Activated CD4-positive, CD25-positive, alpha-beta regulatory T cell (primary cell): ENCODE results near the gene TCERG1.

Experiments used
- DNase-seq, 4 experiments: peaks; one replicate each; lab custom pipeline; 2025; lab: John Stamatoyannopoulos, UW

Gene TCERG1

DNA sequence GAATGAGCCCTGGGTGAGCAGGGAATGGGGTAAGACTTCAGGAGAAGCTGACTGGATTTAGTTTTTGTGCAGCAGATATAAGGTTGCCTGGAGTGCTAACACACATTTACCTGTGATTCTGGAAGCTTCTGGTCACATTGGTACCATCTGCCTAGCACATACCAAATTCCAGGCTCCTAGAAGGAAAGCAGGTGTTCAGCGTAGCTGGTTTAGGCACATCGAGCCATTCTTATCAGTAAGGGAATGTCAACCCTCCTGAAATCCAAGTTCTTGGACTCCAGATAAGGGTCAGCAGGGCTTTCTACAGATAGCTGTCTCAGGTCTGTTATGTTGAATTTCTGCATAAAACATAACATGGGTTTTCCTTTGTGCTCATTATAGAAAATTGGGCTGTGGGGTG, 10.3 kb downstream of the TCERG1 start:
- DNase-seq, result no peak

DNA sequence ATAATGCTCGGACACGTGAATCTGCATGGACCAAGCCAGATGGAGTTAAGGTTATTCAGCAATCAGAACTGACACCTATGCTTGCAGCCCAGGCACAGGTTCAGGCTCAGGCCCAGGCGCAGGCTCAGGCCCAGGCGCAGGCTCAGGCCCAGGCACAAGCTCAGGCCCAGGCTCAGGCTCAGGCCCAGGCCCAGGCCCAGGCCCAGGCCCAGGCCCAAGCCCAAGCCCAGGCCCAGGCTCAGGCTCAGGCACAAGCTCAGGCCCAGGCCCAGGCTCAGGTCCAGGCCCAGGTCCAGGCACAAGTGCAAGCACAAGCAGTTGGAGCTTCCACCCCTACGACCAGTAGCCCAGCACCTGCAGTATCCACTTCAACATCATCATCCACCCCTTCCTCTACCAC, 11.8 kb downstream of the TCERG1 start:
- DNase-seq, result no peak

DNA sequence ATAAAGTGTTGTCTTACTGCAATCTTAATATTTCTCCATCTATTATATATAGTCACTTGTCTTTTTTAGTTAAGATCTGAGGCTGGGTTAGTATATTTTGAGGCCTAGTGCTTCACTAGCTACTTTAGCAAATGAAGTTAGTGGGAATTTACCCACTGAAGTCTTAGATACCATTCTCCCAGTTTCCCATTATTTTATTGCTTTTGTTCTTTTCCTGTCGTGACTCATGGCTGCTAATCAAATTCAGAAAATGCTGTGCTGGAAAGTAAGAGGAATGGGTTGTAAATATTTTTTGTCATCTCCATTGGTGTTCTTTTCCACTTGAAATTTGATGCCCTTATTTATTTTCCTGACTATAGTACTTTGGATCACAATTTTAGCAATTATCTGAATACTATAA, 14.2 kb downstream of the TCERG1 start:
- DNase-seq, result no peak

DNA sequence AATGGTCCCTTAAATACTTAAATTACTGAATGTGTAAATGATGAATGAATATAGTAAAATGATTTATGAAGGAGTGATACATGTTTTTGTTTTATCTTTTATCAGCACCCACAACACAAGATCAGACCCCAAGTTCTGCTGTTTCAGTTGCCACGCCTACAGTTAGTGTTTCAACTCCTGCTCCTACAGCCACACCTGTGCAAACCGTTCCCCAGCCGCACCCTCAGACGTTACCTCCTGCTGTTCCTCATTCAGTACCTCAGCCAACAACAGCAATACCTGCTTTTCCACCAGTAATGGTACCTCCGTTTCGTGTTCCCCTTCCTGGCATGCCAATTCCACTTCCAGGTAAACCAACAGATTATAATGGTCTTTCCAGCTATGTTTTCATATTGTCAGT, 16.3 kb downstream of the TCERG1 start:
- DNase-seq, result no peak

DNA sequence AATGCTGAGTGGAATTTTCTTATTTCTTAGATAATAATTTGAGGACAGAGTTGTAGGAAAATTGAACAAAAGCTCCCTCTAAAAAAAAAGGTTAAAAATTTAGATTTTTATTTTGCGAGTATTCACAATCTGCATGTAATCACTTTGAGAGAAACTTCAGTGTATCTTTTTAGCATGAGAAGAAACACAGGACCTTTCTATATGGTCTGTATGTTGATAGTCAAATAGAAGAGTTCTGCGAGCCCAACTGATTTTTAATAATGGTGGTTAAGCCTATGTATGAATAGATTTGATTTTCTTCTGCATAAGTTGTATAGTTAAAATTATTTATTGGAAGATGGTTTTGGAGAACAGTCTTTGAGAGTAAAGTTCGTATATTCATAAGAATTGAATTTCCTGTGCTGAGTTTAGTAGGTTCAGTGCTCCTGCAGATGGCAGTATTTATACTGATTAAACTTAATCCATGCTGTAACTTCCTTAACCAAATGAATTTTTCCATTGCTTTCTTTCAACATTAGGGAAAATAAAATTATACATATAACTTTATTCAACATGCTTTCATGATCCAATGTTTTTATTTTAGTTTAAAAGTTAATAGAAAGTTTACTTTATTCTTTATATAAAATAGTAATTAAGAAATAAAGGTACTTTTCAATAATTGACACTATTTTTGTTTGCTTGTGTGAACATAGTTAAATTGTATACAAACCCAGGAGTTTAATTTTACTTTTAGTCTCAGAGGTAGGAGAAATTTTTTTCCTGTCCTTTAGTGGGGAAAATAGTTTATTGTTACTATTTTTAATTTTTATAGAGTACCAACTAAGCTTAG, 19.6 kb downstream of the TCERG1 start:
- DNase-seq, result no peak

DNA sequence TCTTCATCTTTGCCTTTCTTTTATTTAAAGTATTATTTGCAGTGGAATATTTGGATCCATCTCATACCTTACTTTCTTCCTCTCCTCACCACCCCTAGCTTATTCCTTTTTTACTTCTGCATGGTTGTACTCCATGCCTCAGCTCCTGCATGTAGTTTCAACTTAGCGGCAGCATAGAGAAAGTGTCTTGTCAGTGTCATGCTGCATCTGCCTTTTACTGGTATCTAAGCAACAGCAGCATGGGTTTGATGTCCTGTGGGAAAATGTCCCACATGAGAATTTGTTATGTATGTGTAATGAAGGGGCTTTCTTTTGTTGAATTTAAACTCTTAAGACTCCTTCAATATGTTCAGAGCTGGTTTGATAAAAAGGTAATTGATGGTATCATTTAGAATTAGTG, 20.6 kb downstream of the TCERG1 start:
- no peak for DNase-seq

DNA sequence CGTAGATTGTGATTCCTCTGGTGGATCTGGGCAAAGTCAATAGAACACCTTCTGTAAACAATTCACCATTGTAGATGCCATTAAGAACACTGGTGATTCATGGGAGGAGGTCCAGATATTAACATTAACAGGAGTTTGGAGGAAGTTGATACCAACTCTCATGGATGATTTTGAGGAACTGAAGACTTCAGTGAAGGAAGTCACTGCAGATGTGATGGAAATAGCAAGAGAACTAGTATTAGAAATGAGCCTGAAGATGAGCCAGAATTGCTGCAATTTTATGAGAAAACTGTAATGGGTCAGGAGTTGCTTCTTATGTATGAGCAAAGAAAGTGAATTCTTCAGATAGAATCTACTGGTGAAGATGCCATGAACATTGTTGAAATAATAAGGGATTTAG, 26.9 kb downstream of the TCERG1 start:
- no peak for DNase-seq

DNA sequence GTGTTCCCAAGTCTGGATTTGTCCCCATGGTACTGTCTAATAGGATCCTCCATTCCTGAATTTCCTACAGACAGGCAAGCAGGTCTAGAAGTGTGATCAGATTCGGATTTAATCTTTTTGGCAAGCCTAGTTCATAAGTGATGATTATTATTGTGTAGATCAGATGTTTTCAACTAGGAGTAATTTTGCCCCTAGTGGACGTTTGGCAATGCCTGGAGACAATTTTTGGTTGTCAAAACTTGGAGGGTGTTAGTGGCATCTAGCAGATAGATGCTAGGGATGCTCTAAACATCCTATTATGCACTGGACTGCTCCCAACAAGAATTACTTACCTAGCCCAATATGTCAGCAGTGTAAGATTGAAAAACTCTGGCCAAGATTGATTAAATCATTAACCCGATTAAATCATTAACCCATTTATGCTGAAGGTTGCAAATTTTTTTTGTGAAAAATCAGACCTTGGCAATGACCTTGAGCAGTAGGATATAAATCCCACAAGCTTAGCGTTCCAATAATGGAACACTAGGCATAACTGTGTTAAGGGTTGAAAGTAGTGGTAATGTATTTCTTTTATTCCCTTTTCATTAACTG, 28.2 kb downstream of the TCERG1 start:
- DNase-seq, result no peak

DNA sequence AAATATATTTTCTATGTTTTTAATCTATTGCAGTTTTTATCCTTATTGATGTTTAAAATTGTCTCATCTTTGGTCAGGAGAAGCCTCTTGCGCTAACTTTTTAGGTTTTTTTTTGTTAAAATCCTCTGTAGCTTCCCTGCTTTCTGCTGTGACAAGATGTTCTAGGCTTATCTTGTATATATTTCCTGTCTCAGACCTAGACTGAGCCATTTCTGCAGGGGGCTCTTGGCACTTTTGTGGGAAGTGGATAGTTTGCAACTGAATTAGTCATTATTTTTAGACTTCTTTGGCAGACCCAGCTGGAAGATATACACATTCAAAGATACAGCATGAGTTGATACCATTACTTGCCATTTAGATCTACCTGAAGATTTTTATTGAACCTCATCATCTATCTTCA, 28.8 kb downstream of the TCERG1 start:
- DNase-seq, result no peak

DNA sequence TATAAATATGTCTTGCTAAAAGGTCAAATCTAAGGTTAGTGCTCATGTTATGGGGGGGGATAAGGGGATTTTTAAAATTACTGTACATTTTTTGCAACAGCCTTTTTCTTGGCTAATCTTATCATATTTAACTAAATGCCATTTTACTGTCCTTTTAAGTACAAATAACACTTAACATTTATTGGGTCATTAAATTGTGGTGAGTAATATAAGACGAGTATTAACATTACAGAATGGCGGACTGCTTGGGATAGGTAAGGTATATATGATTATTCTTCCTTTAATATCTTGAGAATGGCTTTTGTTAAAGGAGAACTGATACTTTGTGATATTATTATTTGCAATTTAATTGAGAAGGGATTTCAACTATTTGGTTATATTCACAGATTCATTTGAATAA, 35.6 kb downstream of the TCERG1 start:
- DNase-seq, result no peak

DNA sequence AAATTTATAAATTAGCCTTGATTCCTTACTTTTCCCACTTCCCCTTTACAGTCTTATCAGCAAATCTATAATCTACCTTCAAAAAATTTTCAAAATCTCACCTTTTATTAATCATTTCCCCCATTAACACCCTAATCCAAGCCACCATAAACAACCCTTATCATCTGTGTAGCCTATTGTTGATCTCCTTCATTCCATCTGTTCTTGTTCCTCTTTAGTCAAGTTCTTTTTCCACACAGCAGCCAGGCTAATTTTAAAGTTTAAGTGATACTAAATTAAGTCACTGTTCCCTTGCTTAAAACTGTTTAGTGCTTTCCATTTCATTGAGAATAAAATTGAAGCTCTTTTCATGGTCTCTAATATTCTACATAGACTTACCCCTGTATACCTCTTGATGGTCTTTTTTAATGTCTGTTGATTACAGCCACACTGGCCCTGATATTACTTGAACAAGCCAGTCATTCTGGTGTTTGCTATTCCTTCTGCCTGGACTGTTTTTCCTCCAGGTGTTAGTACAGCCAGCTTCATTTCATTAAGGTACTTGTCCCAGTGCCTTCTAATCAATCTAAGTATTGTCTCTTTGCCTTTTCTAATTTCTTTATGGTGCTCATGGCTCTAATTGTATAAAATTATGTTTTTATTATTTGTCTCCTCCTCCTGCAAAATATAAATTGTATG, 37.7 kb downstream of the TCERG1 start:
- no peak for DNase-seq

DNA sequence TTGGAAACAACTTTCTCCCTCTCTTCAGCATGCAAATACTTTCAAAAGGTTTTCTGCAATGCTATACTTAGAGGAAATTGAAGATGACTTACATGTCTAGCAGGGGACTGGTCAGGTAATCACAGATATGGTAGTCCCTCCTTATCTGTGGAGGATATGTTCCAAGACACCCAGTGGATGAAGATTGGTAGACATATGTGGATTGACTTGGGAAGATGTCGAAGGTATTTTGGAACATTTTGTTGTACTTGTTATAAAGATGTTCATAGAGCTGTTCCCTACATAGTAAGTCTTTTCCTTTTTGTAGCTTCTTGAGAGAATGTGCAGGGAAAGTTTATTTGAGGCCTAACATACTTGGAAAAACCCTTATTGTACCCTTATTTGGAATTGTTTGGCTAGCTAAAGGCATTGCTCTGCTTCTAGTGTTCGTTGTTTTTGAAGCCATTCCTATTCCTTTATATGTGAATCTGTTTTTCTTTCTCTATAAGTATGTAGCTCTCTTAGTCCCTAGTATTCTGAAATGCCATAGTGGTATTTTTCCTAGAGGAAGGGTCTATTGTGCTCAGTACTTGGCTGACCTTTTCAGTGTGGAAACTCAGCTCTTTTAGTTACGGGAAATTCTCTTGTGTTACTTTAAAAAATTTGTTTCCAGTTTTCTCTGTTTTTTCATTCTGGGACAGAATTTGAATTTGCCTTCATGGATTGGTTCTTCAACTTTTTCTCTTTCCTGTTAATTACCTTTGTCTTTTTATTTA, 43.1 kb downstream of the TCERG1 start:
- DNase-seq, result no peak

DNA sequence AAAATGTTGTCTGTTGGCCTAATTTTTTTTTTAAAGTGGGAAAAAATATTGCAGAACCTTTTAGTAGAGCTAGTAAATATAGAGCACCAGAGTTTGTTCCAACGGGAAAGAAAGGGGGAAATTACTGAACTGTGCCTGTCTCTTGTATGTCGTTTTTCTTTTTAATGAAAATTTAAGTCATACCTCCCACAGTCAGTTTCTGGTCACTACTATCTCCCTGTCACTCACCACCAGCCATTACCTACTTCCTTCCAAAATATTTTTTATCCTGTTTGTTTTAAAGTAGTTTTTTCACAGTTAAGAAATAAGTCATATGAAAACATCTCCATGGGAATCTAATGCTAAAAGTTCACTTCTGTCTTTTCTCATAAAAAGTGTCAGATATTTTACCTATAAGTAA, 47.5 kb downstream of the TCERG1 start:
- DNase-seq, result no peak

DNA sequence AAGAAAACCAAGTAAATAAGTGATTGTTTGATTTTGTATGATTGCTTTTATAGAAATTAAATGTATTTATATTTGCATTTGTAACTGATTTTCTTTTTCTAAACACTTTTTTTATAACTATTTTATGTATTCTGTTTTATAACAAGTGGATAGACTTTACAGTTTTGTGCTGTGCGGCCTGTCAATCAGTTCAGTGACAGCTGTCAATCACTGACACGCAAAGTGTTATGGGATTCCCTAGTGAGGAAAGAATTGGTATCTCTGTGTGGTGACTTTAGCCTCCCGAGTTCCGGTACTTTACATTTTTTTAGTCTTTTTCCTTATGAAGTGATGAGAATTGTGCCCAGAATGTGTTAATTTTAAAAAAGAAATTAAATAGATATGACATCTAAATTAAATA, 52.5 kb downstream of the TCERG1 start:
- DNase-seq, result no peak

DNA sequence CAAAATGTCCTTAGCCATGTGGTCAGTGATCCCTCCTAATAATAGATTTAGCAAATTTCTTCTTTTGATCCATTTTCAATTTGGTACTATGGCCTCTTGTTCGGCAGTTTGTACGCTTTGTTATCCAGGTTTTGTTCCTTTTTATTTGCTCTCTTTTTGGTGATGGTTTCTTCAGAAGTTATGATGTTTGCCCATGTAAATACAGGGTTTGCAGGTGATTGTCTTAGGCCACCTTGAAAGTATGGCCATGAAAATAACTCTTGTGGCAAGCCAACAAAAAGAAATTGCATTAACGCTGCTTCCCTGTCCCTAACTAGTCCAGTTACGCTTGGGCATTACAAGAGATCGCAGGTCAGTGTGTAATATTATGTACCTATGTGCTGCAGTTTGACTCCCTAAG, 60.3 kb downstream of the TCERG1 start:
- no peak for DNase-seq

DNA sequence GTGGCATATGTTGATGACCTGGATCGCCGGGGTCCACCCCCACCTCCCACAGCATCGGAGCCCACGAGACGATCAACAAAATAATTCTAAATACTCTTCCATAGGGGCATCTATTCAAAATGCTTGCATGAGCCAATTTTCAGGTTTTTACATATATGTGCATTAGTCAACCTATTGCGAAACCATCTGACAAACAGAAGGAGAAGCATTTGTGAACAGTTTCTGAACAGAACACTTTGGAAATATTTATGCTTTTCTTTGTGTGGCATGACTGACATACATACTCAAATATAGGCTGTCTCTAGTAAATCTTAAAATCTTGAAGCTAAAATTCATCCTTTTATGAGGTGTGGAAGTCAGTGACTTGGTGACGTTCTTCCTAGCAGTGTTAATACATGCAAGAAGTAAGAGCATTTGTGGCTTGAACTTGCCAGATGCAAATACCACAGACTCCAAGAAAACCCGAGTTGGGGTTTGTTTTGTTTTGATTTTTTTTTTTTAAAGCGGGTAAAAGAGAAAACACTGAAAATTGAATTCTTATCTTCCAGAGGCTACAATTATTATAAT, 63.5 kb downstream of the TCERG1 start:
- no peak for DNase-seq

DNA sequence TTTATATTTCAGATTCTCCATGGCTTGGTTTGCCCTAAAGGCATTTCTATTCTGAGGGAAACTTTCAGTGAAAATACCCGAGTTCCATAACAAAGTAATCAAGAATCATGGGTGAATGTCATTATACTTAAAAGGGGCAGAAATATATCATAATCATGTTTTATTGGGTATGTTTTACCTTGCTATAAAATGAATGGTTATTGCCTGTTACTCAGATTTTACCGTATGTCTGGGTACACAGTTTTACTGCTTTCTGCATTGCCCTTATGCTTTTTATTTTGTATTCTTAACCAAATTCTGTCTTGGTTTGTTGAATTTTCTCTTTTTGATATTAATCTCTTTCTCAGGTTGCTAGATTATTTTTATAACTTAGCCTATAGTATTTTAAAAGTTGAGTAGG, 66.3 kb downstream of the TCERG1 start:
- DNase-seq, result no peak

DNA sequence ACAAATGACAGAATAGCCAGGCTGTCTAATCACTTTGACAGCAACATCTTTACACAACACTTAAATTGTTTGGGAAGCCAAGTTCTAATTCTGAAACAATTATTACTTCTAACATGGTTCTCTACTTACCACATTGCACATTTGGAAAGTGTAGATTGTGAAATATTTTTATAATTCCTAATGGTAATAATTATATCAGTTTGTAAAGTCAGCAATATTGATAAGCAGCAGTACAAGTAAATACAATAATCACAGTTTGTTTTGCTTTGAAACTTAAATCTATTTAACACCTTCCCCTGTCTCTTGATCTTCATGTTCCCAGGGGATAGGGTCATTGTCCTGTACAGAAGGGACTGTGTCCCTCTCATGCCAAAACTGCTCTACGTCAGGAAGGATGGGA, 67.4 kb downstream of the TCERG1 start:
- DNase-seq, result no peak

DNA sequence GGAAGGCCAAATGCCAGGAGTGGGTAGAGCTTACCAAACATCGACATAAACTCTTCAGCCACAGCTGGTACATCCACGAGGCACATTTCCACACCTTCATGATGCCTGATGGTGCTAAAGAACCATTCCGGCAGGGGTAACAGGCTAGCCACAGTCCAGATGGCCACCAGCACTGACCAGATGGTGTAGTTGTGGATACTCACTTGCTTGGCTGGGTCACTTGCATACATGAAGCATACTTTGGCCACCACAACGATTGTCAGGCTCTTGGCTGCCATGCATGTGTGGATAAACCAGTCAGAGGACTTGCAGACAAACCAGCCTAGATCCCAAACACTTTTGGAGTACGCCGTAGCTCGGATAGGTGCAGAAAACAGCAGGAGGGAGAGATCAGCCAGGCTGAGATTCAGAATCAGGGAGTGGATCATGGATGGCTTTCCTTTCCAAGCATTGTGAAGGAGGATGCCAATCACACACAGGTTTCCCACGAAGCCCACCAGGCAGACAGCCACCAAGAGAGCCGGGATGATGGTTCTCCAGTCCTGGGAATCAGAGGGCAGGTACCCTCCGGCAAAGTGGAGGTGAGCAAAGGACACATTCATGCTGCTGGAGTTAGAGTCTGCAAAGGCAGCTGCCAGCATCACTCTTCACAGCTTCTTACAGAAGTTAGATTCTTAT, 68.5 kb downstream of the TCERG1 start:
- DNase-seq, result no peak

DNA sequence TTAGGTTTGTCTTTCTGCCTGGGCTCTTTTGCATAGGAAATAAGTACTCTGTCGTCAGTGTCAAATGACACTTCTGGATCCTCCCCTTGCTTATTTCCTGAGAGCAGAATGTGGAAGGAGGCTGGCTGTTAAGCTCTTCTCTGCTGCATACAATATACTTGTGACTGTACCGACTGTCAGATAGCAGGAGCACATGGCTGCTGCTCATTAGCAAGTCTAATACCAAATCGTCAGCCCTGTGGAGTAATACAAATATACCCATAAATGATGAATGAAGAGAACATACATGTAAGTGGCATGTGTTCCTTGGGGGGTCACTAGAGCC, 69.0 kb downstream of the TCERG1 start, which contains the start of gene GPR151:
Gene GPR151 (minus strand): TSS at position 40 of the 325 bp plus-strand sequence. CDS start 77 bp downstream, outside the sequence.
- no peak for DNase-seq

DNA sequence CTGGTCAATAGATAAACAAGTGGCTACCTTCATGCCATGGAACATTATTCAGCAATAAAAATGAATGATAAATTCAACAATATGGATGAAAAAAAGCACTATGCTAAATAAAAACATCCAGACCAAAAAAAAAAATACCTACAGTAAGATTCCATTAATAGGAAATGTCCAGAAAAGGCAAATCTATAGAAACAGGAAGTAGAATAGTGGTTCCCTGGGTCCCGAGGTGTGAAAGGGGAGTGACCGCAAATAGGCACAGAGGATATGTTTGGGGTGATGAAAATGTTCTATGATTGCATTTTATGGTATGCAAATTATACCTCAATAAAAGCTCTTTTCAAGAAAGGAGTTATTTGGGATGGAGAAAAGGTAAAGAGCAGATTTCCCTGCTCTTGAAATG, 72.4 kb downstream of the TCERG1 start:
- DNase-seq, result no peak

DNA sequence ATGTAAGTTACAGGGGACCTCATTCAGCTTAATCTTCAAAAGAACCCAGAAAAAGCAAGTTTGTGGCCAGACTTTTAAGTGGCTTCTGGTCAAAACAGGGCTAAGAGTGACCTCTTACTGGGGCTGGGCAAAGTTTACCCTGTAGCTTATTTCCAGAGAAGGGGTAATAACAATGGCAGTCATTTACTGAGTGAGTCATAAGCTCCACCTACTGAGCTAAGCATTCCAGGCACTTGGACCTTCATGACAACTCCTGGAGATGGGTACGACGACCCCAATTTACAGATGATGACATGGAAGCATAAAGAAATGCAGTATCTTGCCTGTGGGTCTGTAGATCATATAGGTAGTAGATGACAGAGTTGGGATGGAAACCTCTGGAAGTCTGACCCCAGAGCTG, 73.6 kb downstream of the TCERG1 start:
- no peak for DNase-seq
